ENCODE results near the gene SHCBP1L. TPM values are rescaled to one million over a fixed set of nuclear protein-coding genes. Genes with fewer than 3 reads are reported as not detected.

Gene SHCBP1L

DNA sequence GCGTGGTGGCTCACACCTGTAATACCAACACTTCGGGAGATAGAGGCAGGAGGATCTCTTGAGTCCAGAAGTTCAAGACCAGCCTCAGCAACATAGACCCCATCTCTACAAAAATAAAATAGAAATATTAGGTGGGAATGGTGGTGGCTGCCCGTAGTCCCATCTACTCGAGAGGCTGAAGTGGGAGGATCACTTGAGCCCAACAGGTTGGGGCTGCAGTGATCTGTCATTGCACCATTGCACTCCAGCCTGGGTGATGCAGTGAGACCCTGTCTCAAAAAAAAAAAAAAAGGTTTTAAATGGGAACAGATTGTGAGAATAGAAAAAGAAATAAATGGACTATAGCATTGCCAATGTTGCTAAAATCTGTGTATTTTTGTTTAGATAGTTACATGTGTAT is 102.6 kb downstream of the SHCBP1L start:
- Histone ChIP-seq H2AFZ (ENCODE audit: low read depth, low read length) (no peak overlapping the region), H4K91ac (ENCODE audit: low read length) (no peak overlapping the region), H2AK5ac (ENCODE audit: low read length, severe bottlenecking) (no peak overlapping the region), H2BK12ac (ENCODE audit: low read length in 2 of 2) (no peak overlapping the region), H2BK120ac (ENCODE audit: low read depth, low read length) (no peak overlapping the region), H3K79me1 (replicated peaks; ENCODE audit: low read length, poor library complexity, severe bottlenecking) (peaks cover 4% of the 10 kb centered on the region), H3K4me1 (ENCODE audit: control insufficient read depth, insufficient read depth, low read depth, low read length) (peaks cover 2% of the 10 kb centered on the region), H4K8ac (ENCODE audit: low read length) (no peak overlapping the region), H3K4ac (ENCODE audit: low read depth in 1 of 2, low read length in 2 of 2) (no peak overlapping the region), H3K27me3 (ENCODE audit: control insufficient read depth in 1 of 2, insufficient read depth in 1 of 2, low read length in 2 of 2) (no peaks in the 10 kb centered on the region), H3K4me2 (ENCODE audit: low read length, poor library complexity, severe bottlenecking) (no peak overlapping the region), H3K4me3 (ENCODE audit: insufficient read depth in 1 of 2, low read depth in 1 of 2, low read length in 2 of 2) (no peak overlapping the region), H3K9ac (ENCODE audit: low read length) (no peak overlapping the region), H2BK5ac (ENCODE audit: low read depth, low read length, poor library complexity, severe bottlenecking) (no peak overlapping the region), H3K14ac (ENCODE audit: low read length in 2 of 2) (no peak overlapping the region), H3K27ac (ENCODE audit: low read length, poor library complexity, severe bottlenecking) (no peak overlapping the region), H3K9me3 (ENCODE audit: control insufficient read depth, low read length) (no peaks in the 10 kb centered on the region), H2BK15ac (ENCODE audit: low read depth, poor library complexity, severe bottlenecking) (no peak overlapping the region), H3K36me3 (ENCODE audit: control insufficient read depth in 1 of 2, insufficient read depth in 2 of 2, low read depth in 1 of 2, low read length in 2 of 2) (peaks cover 22 to 100% of the 10 kb centered on the region in 2 experiments), H3K23ac (ENCODE audit: low read length in 2 of 2) (no peak overlapping the region), H3K18ac (ENCODE audit: low read depth in 1 of 2, low read length in 2 of 2) (no peak overlapping the region)
- DNase-seq: no peak
- 97% methylated on average over 2 of the region's 4 CpGs for WGBS

Small RNAs within 50 kb of the gene (small RNA-seq; reads per million reads assigned to genes)
- gene HMGN1P4 (ENCODE audit: low read depth): not detected
- gene RNU6-41P (ENCODE audit: low read depth): not detected
